HepG2 (cell line): ENCODE results near the gene GNB3. TPM values are rescaled to one million over a fixed set of nuclear protein-coding genes. Genes with fewer than 3 reads are reported as not detected.

Experiments used
- ATAC-seq: fragments of 200-7000 bp; cut with Tn5 transposase; 3 replicates; pipeline ENCODE4 v1.9.1; 2020; ENCODE audit warnings: mild to moderate bottlenecking, moderate library complexity
- BruUV-seq: library from RNA; stranded (reverse); fragments of 400-500 nt; replicated peaks from 2 replicates; lab custom pipeline; 2021; lab: Mats Ljungman, UMichigan
- CTCF ChIA-PET: fragments of 300-600 bp; formaldehyde crosslinking; extraction: SDS; loops from one replicate; lab custom pipeline; 2021; ENCODE audit warnings: low total read pairs, inconsistent platforms, low intra/inter-chr PET ratio; lab: Yijun Ruan, JAX
- POLR2A ChIA-PET: fragments of 350-600 bp; sonication (Branson Sonifier 250); formaldehyde crosslinking; loops from one replicate; lab custom pipeline; 2020; ENCODE audit warnings: antibody characterized with exemption, inconsistent platforms; lab: Yijun Ruan, JAX
- DNase-seq: peaks from one replicate; pipeline ENCODE4 v3.0.0-alpha.2; 2015; ENCODE audit warnings: low spot score
- FAIRE-seq: peaks from 3 replicates; lab custom pipeline; 2011; peaks lifted over from hg19 to GRCh38; lab: Jason Lieb, UNC
- H2AFZ ChIP-seq: one replicate; pipeline ENCODE4 v1.6.1; 2011; ENCODE audit warnings: low read length, inconsistent platforms
- H3K27ac ChIP-seq: fragments of 300-600 bp; 3 replicates; pipeline ENCODE4 v1.8.0; 2011; ENCODE audit warnings: mixed run types, mild to moderate bottlenecking, mixed read lengths, low read length, inconsistent platforms; ENCODE audit not compliant: insufficient read depth; ENCODE audit errors: extremely low read length
- H3K27me3 ChIP-seq, 2 experiments: fragments of 200-600 bp in 1 of 2; 2 replicates in 1 of 2; 3 replicates in 1 of 2; pipeline versions ENCODE4 v1.6.0 to v1.8.0; 2011; ENCODE audit warnings: low read length in 2 of 2, mild to moderate bottlenecking in 2 of 2, moderate library complexity in 2 of 2, inconsistent platforms in 1 of 2; ENCODE audit not compliant: insufficient read depth in 2 of 2, control insufficient read depth in 1 of 2
- H3K36me3 ChIP-seq, 2 experiments: fragments of 200-600 bp in 1 of 2; replicated peaks in 1 of 2; 2 replicates in 1 of 2; 3 replicates in 1 of 2; pipeline versions ENCODE4 v1.5.1 to v1.8.0; 2011; ENCODE audit warnings: low read length in 2 of 2, inconsistent platforms in 1 of 2; ENCODE audit not compliant: insufficient read depth in 2 of 2, control insufficient read depth in 1 of 2
- H3K4me1 ChIP-seq: 2 replicates; pipeline ENCODE4 v1.5.1; 2012; ENCODE audit warnings: low read length, inconsistent platforms; ENCODE audit not compliant: insufficient read depth
- H3K4me2 ChIP-seq: 2 replicates; pipeline ENCODE4 v1.6.0; 2011; ENCODE audit warnings: low read depth, low read length, inconsistent platforms
- H3K4me3 ChIP-seq, 3 experiments: fragments of 200-600 bp in 1 of 3; sonication (generic), shearing (Covaris generic) in 1 of 3; replicated peaks in 1 of 3; 2 replicates each; pipeline ENCODE4 v1.5.1; 2011 to 2016; ENCODE audit warnings: low read length in 3 of 3, inconsistent platforms in 2 of 3, low read depth in 2 of 3, mild to moderate bottlenecking in 2 of 3, control low read depth in 1 of 3, mixed read lengths in 1 of 3; ENCODE audit not compliant: insufficient read depth in 1 of 3
- H3K79me2 ChIP-seq: one replicate; pipeline ENCODE4 v1.6.1; 2011; ENCODE audit warnings: low read length, inconsistent platforms; ENCODE audit not compliant: insufficient read depth
- H3K9ac ChIP-seq: 2 replicates; pipeline ENCODE4 v1.6.0; 2011; ENCODE audit warnings: mild to moderate bottlenecking, low read depth, low read length, inconsistent platforms; ENCODE audit not compliant: insufficient read depth
- H3K9me3 ChIP-seq: 2 replicates; pipeline ENCODE4 v1.5.1; 2012; ENCODE audit warnings: mild to moderate bottlenecking, low read length
- H4K20me1 ChIP-seq: 2 replicates; pipeline ENCODE4 v1.6.0; 2011; ENCODE audit warnings: inconsistent platforms, mild to moderate bottlenecking, low read length, moderate library complexity; ENCODE audit not compliant: insufficient read depth
- ARID4A ChIP-seq: sonication (generic); formaldehyde crosslinking; IDR thresholded peaks from 2 replicates; pipeline ENCODE4 v1.5.0; 2020; ENCODE audit warnings: mild to moderate bottlenecking, missing genetic modification reagents, borderline replicate concordance
- HCFC1 ChIP-seq: fragments of 150-350 bp; IDR thresholded peaks from 2 replicates; pipeline ENCODE4 v1.6.1; 2014; ENCODE audit warnings: low read depth, low read length
- PAXIP1 ChIP-seq: sonication (generic); formaldehyde crosslinking; conservative IDR thresholded peaks from 2 replicates; pipeline ENCODE4 v1.4.0; 2020; ENCODE audit warnings: mild to moderate bottlenecking, missing genetic modification reagents, moderate library complexity
- ZEB1 ChIP-seq: IDR thresholded peaks from 2 replicates; pipeline ENCODE4 v1.6.1; 2012; ENCODE audit warnings: mild to moderate bottlenecking, low read depth, inconsistent platforms; ENCODE audit not compliant: insufficient replicate concordance
- ZNF609 ChIP-seq: sonication (generic); formaldehyde crosslinking; IDR thresholded peaks from 2 replicates; pipeline ENCODE4 v1.4.0; 2020; ENCODE audit warnings: mild to moderate bottlenecking, missing genetic modification reagents, borderline replicate concordance
- WGBS: methylation state at CpG from one replicate; pipeline ENCODE4 v1.1.6; 2017; ENCODE audit warnings: low lambda C conversion rate; 5-methylcytosine and 5-hydroxymethylcytosine counted together
- in situ Hi-C: cut with HindIII; loops from 2 replicates; pipeline ENCODE4 v1.10.0; 2017; ENCODE audit warnings: low pct_unique_long_range_greater_than_20kb; ENCODE audit not compliant: extremely low pct_ligation_motif_present
- intact Hi-C: fragments of 100-400 bp; cut with micrococcal nuclease; formaldehyde crosslinking; loops from one replicate; pipeline ENCODE4 v1.10.0; 2022; ENCODE audit not compliant: unreplicated experiment
- polyA plus RNA-seq, 8 experiments: library from polyadenylated mRNA; depleted of rRNA in 3 of 8; stranded (reverse) in 7 of 8; unstranded in 1 of 8; fragments of >200 nt; fragmentation: Illumina TruSeq in 4 of 8; extraction: Trizol in 4 of 8; gene quantifications; 2 replicates each; pipeline versions ENCODE4 v1.2.1 to v1.2.3, GENCODE V29; 2011 to 2016; ENCODE audit warnings: low read depth in 4 of 8, missing spikeins in 1 of 8, mixed read lengths in 1 of 8; ENCODE audit not compliant: insufficient read depth in 1 of 8
- total RNA-seq, 5 experiments: library from RNA; depleted of rRNA; stranded (reverse); fragments of >200 nt; fragmentation: Illumina TruSeq; extraction: Trizol; gene quantifications; 2 replicates each; pipeline ENCODE4 v1.2.3, GENCODE V29; 2016; ENCODE audit warnings: low read depth in 1 of 5

GNB3 gene
- total and polyA plus RNA-seq, 2 of the 13 experiments (the other 11 are each of a cell fraction or from before 2014, with no cell fraction given), result 1.3 to 3.6 TPM

GRCh38 chr12:6833189-6833890 is 7.4 kb upstream of the GNB3 start (continued):
- TF ChIP-seq ZNF609, result no peak

GRCh38 chr12:6834254-6834653 is 6.5 kb upstream of the GNB3 start:
- H3K4me1 ChIP-seq, result peaks cover 14% of the 10 kb centered on the region
- H2AFZ ChIP-seq, result no peak overlapping the region
- FAIRE-seq (no peak), ATAC-seq (no peak), DNase-seq (no peak)
- BruUV-seq, result no TSS peak
- intact Hi-C loops, result no loop called here
- peaks cover 18 to 45% of the 10 kb centered on the region in 2 experiments; a peak in 4 of 5 replicates for H3K36me3 ChIP-seq
- 91% methylated on average over 1 of the region's 1 CpG for WGBS
- ChIA-PET POLR2A (interaction anchor here (1.8 to 1.9 kb wide), 2 partner anchors 18 to 81 kb away, joined by 4 to 9 read pairs; partner anchors contain the start of genes CDCA3, MLF2 and USP5), CTCF (no interaction called here)
- H3K9ac ChIP-seq, result no peak overlapping the region
- no peak overlapping the region for H3K27ac ChIP-seq
- no peak overlapping the region for H3K4me2 ChIP-seq
- no peak for TF ChIP-seq ZEB1
- no peak for TF ChIP-seq PAXIP1
- TF ChIP-seq HCFC1, result no peak
- no peak for TF ChIP-seq ARID4A (CRISPR knock-in tag)
- no peaks in the 10 kb centered on the region for H3K27me3 ChIP-seq
- H3K4me3 ChIP-seq, result no peak overlapping the region
- H3K9me3 ChIP-seq, result no peaks in the 10 kb centered on the region
- no peaks in the 10 kb centered on the region for H4K20me1 ChIP-seq
- H3K79me2 ChIP-seq, result peaks cover 3% of the 10 kb centered on the region
- in situ Hi-C loops, result no loop called here
